GM19025 (cell line): ENCODE measurements around the gene GRID2.

ENCODE experiments used
- ATAC-seq: cut with Tn5 transposase; IDR thresholded peaks from one replicate; pipeline ENCODE4 v1.9.1; 2021; ENCODE audit warnings: mild to moderate bottlenecking, low read depth, moderate library complexity; ENCODE audit not compliant: unreplicated experiment

Gene GRID2

GRCh38 chr4:93710101-93710846 lies 1406.5 kb downstream of the GRID2 start:
- peak; percentile 72 for ATAC-seq

DNA sequence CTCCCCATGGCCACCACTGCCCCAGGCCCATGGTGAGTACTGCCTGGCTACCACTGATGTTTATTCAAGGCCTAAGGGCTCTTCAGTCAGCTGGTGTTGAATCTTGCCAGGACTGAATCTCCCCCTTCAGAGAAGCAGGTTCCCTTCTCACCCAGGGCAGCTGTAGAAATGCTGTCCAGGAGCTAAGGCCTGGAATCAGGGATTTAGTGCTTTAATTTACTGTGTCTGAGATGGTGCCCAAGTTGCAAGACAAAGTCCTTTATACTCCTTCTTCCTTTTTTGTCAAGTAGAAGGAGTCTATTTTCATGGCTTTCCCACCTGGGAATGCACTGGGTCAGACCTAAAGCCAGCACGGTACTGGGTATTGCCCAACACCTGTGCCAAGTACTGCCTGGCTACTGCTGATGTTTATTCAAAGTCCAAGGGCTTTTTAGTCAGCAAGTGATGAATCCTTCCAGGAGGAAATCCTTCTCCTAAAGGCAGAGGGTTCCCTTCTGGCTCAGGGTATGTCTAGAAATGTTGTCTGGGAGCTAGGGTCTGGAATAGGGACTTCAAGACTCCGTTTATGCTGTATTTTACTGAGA lies 1407.2 kb downstream of the GRID2 start:
- ATAC-seq, result no peak

GRCh38 chr4:93718233-93718632 lies 1414.5 kb downstream of the GRID2 start:
- ATAC-seq, result no peak

DNA sequence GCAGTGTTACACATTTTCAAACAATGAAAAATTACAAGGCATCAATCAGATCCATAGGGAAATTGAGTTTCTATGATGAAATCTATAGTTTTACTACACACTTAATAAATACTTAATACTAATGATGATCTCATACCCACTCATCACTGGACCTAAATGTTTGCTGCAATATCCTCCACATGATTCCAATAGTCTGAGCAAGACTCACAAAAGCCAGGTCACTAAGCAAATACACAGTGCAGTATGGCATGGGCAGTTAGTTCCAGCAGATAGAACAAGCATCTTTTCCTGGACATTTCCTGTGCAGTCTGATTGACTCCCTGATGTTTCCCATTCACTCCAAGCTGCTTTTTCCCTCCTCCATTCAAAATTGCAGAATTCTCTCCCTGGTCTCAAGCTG lies 1415.8 kb downstream of the GRID2 start:
- ATAC-seq, result no peak

GRCh38 chr4:93722446-93722845 lies 1418.7 kb downstream of the GRID2 start:
- no peak for ATAC-seq

- no peak for ATAC-seq
These were observed 1426.5 kb downstream of the GRID2 start for GRCh38 chr4:93730251-93730650.

DNA sequence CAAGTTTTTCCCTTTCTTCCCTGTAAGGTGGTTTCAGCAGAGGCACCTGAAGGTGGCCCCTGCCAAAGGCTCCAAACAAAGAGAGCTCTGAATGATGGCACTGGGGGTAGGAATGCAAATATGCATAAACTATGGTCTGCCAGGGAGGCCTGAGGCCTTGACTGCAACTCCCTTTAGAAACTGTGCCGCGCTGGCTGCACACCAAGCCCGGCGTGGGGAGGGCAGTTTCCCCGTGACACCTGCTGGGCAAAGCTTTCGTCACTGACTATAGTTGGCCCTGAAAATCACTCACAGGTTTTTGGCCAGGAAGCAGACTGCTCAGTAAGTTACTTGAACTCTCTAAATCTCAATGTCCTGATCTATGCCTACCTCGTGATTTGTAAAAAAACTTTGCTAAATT lies 1427.0 kb downstream of the GRID2 start:
- ATAC-seq, result no peak

DNA sequence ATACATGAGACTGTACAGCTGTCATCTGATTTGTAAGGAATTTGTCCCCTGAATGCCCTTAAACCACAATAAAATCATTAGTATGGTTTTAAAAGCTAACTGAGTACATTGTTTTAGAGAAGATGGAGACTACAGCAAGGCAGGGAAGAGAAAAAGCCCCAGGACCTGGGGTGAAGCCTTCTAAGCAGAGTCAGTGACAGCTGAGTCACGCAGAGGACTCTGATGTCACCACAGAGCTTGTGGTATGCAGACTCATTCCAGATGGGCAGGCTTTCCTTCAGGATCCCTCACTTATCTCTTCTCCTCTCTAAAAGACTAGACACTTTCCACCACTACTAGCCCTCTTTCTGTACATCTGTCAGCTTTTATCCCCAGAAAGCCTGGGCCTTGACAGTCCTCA lies 1427.7 kb downstream of the GRID2 start:
- peak; percentile 75 for ATAC-seq

GRCh38 chr4:93732509-93732908 lies 1428.7 kb downstream of the GRID2 start:
- no peak for ATAC-seq

- no peak for ATAC-seq
These were observed 1437.1 kb downstream of the GRID2 start for GRCh38 chr4:93740890-93741289.

DNA sequence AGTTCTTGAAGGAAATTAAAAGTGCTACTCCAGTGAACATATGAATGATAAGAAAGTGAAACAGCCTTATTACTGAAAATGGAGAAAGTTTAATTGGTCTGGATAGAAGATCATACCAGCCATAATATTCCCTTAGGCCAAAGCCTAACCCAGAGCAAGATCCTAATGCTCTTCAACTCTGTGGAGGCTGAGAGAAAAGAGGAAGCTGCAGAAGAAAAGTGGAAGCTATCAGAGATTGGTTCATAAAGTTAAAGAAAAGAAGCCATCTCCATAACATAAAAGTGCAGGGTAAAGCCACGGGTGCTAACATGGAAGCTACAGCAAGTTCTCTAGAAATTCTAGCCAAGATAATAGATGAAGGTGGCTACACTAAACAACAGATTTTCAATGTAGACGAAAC lies 1439.3 kb downstream of the GRID2 start:
- ATAC-seq, result no peak

GRCh38 chr4:93743635-93744034 lies 1439.9 kb downstream of the GRID2 start:
- no peak for ATAC-seq

DNA sequence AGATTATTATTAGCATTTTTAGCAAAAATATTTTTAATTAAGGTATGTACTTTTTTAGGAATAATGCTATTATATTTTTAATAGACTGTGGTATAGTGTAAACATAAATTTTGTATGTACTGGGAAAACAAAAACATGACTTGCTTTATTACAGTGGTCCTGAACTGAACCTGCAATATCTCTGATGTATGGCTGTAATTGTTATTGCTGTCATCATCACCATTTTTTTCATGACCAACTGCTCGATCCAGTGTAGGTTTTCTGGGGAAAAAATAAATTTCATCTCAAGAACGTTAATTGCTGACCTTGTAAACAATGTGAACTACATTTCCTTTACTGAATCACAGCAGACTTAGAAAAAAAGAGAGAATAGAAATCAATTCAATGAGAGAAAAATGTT lies 1441.2 kb downstream of the GRID2 start:
- no peak for ATAC-seq

DNA sequence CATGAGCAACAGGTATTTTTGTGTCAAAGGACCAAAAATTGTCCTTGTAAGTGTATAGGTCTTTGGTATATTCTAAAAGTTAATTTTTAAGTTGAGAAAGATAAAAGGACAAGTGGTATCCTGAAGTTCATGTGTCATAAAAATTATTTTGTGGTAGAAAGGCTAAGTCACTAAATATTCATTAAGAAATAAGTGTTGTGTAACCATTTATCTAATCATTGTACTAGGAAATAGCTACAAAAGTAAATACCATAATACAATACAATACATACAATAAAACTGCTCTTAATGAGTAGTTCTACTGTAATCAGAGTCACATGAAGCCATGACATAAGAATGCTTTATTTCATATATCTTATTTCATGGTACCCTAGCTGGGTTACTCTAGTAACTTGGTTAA lies 1442.3 kb downstream of the GRID2 start:
- ATAC-seq, result no peak

- no peak for ATAC-seq
These were observed 1443.5 kb downstream of the GRID2 start for GRCh38 chr4:93747220-93747619.

DNA sequence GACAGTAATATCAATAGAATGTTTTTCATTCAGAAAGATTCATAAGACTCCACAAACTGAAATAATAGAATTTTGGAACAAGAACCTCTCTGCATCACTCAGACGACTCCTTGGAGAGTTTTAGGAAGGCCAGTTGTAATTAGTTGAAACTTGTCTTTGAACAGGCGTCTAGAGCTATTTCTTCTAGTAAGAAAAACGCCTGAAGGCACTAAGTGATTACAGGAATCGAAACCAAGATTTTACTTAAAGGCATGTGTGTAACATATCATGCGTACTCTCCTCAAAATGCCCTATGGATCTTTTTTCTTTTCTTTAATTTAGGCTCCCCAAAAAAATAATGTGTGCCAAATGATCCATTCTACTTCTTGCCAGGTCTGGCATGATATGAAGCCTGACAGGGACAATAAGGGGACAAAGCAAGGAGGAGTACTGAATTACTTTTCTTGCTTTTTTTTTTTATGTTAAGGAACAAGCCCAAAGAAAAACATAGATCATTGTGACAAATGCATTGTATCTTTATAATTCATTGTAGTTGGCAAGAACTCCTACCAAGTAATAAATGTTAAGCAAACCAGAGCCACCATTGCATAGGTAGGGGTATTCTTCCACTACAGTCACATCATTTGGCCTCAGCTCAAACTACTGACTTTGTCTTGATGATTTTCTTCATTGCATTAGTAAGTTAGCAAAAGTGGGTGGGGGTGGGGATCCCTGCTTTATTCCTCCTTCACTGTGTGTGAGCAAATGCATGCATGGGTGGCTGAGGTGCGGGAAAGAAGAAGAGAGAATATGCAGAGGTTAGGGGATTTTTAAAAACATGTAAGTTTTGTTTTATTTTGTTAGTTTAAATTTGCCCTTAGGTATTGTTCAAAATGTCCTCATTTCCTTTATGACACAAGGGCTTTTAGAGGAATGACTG lies 1444.9 kb downstream of the GRID2 start:
- ATAC-seq, result peak; percentile 22

GRCh38 chr4:93749292-93749761 lies 1445.6 kb downstream of the GRID2 start:
- ATAC-seq, result peak; percentile 74

DNA sequence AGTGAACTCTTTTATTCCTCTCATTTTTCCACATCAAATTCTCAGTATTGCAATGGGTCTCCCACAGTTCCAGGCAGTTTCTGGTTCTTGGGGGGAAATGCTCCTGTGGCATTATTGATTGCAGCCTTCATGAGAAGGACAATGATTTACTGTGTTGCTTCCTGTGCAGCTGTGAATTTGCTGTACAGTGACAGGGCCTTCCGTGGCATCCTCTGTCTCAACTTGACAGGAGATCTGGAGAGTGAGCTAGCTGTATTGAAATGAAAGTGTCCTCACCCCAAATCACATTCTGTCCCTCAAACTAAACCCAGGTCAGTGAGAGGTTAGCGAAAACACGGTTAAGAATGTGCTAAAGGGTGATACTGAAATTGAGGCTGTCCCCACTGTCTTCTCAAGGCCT lies 1447.6 kb downstream of the GRID2 start:
- ATAC-seq, result peak; percentile 23

GRCh38 chr4:93756101-93756500 lies 1452.3 kb downstream of the GRID2 start:
- ATAC-seq, result no peak

DNA sequence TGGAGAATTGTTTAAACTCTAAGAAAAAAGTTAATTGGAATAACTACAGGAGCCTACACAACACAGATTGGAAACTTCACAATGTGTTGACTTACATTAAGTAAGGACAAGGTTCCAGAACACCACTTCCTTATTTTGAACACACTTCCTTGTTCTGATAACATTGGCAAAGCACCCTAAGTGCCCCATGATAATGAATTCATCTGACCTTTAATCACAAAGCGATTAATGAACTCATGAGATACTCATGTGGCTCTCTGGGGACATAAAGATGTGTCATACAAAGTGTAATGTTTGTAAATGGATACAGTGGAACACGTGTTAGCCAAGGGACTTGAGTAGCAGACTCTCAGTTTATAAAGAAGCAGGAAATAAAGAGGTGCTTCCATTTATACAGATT lies 1455.7 kb downstream of the GRID2 start:
- no peak for ATAC-seq

GRCh38 chr4:93760284-93760683 lies 1456.5 kb downstream of the GRID2 start:
- no peak for ATAC-seq
